HG03097 (cell line): ENCODE measurements around the gene SOCS4.
A peak's percentile ranks its signal among the peaks of the same experiment; 100 is the strongest.
"Not testable (repeated sequence)": the region's sequence is repeated elsewhere in the genome, so short reads cannot be mapped to it uniquely, and the experiment has no call there.

Experiments used
- ATAC-seq: cut with Tn5 transposase; IDR thresholded peaks from one replicate; pipeline ENCODE4 v1.9.1; 2021; ENCODE audit not compliant: unreplicated experiment, low FRiP score

Gene SOCS4

DNA sequence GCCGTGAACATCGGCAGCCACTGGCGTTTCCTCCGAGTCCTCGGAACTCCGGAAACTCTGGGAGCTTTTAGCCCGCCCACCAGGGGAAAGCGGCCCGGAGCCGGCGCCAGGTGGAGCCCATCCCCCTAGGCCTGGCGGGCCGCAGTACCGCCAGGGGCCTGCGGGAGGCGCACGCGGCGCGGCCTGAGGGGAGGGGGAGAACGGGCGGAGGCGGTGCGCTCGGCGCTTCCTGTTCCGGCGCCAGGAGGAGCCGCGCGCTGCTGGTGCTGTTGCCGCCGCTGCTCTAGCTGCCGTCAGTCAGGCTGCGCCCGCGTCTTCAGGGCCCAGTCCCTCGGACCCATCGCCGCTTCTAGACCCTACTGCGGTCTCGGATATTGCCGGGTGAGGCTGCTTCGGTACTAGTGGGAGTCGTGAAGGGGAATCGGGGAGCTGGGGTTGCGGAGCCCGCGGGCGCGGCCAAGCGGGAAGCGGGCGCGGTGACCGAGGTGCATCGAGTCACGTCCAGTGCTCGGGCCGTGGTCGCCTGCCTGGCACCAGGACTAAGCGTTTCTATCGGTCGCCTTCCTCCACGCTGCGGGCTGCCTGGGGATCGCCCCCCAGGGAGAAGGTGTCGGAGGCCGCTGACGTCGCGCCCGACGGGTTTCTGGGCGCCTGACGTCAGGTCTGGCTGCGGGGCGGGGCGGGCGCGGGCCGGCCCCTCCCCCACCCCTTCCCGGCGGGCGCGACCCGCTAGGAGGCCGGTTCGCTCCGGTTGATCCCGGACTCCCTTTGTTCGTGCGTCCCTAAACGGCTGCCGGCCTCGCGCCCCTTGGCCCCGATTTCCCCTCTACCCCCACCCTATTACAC, 24.6 kb downstream of the SOCS4 start, which contains the start of gene MAPK1IP1L:
TSS of gene MAPK1IP1L (plus strand) at position 225 of the 846 bp plus-strand sequence. CDS start 10,037 bp downstream, outside the sequence.
- peak; percentile 92 for ATAC-seq

DNA sequence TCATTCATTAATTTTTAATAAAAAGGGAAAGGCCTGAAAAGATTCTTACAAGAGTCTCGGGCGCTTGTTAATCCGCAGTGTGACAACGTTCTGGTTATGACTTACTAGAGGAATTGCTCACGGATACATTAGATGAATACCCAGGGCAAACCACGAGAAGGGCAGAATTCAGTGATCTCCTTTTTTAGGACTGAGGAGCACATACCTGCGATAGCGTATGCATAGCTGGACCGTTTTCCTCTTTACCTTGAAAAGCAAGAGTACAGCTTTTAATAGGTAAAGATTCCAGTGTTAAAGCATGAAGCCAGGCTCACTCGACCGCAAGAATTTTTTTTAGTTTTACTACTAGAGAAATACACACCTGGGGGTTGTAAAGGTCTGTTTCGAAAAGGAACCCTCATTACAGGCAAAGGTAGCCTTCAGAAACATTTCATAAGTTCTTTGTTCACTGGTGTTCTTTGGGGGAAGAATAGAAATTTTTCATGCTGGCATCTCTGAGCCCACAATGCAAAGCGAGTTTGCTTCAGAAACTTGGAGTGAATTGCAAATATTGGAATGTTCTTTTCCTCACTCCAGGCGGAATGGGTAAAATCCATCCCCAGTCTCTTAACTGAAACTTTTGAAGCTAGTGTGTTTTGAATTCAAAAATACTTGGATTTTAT, 25.4 kb downstream of the SOCS4 start:
- ATAC-seq: no peak

DNA sequence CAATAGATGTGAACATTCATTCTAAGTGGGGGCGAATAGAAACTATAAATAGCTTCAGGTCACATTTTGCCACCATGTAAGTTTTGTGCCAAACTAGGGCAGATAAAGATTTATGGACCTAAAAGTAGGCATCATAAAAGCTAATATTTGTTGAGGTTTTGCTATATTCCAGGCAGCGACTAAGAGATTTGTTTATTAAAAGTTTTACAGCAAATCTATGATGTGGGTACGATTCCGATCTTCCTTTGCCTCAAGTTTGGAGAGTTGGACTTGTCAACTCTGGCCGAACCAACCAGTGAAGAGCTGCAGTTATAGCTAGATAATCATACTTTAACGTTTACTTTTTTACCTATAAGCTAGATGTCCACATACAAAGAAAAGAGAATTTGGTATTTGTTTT, 26.0 kb downstream of the SOCS4 start:
- ATAC-seq: no peak

DNA sequence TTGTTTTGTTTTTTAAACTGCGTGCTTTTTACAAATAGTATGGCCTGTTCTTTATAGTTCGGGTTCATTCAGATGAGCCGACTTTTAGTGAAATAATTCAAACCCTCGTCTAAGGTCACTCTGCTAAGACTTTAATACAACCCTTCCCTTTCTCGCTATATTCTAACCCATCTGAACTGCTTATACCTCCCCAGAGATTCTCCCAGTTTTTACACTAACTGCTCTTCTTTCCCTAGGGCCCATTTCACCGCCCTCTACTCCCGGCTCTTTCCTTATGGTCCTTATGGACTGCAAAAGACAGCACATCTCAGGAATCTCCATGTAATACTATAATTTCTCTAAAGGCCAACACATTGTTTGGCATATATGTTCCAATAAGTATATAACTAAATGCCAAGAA, 26.5 kb downstream of the SOCS4 start:
- no peak for ATAC-seq

DNA sequence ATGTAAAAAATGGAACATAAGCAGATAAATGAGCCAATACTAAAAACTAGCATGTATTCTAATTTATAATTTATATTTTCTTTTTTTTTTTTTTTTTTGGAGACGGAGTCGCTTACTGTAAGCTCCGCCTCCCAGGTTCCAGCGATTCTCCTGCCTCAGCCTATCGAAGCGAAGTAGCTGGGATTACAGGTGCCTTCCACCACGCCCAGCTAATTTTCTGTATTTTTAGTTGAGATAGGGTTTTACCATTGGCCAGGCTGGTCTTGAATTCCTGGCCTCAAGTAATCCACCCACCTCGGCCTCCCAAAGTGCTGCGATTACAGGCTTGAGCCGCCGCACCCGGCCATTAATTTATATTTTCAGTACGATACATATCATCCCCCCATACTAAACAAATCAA, 27.1 kb downstream of the SOCS4 start:
- no peak for ATAC-seq

DNA sequence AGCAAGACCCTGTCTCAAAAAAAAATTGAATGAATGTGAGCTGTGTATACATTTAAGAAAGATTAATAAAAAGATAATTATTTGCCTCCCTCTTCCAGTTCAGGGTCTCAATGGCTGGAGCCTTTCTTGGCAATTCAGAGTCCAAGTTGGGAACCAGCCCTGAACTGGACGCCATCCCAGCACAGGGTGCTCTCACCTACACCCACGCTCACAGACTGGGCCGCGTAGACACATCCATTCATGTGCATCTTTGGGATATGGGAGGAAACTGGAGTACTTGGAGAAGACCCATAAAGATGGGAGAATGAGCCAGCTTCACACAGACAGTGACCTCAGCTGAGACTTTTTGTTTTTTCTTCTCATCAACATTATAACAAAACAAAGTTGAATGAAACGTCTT, 30.9 kb downstream of the SOCS4 start:
- no peak for ATAC-seq

DNA sequence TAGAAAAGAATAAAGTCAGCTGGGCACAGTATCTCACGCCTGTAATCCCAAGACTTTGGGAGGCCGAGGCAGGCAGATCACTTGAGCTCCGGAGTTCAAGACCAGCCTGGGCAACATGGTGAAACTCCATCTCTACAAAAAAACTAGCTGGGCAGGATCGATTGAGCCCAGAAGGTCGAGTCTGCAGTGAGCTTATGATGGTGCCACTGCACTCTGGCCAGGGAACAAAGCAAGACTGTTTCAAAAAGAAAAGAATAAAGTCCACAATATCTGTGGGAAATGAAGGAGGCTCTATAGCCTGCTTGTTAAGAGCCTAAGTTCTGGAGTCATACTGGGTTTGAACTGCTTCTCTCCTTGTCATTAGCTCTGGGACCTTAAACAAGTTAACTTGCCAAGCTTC, 32.3 kb downstream of the SOCS4 start:
- ATAC-seq: no peak

DNA sequence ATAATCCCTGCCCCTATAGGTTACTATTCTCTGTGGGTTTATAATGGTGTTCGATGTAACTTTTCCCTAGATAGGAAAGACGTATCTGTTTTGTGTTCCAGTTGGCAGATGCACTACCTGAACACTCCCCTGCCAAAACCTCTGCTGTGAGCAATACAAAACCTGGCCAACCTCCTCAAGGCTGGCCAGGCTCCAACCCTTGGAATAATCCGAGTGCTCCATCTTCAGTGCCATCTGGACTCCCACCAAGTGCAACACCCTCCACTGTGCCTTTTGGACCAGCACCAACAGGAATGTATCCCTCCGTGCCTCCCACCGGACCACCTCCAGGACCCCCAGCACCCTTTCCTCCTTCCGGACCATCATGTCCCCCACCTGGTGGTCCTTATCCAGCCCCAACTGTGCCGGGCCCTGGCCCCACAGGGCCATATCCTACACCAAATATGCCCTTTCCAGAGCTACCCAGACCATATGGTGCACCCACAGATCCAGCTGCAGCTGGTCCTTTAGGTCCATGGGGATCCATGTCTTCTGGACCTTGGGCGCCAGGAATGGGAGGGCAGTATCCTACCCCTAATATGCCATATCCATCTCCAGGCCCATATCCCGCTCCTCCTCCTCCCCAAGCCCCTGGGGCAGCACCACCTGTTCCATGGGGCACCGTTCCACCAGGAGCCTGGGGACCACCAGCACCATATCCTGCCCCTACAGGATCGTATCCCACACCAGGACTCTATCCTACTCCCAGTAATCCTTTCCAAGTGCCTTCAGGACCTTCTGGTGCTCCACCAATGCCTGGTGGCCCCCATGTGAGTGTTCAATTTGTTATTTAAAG, 35.7 kb downstream of the SOCS4 start:
- no peak for ATAC-seq

DNA sequence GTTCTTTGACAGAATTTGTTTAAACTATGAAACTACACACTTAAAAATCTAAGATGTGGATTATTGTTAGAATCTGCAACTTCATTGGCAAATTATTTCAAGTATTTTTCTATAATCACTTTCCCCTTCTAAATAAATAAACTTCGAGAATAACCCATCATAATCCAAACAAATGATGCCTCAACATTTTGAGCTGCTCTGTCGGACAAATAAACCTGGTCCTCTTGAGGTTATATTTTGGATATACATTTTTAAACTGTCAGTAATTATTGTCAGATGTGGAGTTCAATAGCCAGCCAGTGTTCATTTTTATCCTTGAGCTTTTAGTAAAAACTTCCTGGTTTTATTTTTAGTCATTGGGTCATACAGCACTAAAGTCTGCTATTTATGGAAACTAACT, 37.9 kb downstream of the SOCS4 start:
- ATAC-seq: not testable (repeated sequence)

DNA sequence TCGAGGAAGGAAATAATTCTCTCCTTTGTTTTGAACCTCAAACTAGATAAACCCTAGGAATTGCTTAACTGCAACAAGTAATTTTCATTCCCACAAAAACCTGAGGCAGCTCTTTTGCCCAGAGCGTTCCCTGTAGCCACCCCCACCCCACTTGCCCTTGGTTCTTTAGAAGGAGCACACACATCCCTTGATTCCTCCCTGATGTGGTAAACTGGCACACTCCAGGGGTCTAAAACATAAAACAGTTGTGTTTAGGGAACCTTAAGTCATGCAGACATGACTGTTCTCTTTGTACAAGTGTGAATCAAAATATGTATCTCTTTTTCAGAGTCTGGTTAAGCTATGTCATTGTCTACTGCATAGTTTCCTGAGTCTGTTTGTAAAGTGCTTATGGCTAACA, 38.4 kb downstream of the SOCS4 start:
- no peak for ATAC-seq

DNA sequence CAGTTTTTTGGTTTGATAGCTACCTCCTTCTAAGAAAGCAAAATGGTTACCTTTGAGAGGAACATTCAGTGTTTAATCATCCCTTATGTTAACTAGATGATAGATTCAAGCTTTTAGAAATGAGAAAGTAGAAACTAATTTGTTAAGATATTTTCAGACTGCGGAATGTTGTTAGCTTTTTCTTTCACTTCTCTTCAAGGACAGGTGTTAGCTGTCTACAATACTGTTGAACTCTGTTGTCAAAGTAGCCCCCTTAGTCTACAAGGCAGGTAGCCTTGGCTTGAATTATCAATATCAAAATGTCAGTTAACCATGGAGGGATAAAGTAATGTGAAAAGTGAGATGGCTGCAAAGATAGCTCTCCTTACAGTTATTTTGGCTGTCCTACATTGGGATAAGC, 39.2 kb downstream of the SOCS4 start:
- no peak for ATAC-seq

DNA sequence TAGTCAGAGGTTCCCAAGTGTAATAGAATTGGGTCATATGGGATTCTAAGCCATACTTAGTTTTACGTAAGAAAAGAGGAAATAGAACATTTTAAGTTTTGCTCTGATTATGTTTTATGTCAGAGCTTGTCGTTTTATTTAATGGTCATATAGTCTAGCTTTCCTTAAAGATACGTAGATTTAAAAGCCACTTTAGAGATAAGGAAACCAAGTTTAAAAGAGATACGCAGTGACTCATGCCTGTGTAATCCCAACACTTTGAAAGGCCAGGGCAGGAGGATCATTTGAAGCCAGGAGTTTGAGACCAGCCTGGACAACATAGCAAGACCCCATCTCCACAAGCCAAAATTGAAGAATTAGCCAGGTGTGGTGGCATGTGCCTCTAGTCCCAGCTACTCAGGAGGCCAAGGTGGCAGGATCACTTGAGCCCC, 44.0 kb downstream of the SOCS4 start:
- ATAC-seq: no peak

DNA sequence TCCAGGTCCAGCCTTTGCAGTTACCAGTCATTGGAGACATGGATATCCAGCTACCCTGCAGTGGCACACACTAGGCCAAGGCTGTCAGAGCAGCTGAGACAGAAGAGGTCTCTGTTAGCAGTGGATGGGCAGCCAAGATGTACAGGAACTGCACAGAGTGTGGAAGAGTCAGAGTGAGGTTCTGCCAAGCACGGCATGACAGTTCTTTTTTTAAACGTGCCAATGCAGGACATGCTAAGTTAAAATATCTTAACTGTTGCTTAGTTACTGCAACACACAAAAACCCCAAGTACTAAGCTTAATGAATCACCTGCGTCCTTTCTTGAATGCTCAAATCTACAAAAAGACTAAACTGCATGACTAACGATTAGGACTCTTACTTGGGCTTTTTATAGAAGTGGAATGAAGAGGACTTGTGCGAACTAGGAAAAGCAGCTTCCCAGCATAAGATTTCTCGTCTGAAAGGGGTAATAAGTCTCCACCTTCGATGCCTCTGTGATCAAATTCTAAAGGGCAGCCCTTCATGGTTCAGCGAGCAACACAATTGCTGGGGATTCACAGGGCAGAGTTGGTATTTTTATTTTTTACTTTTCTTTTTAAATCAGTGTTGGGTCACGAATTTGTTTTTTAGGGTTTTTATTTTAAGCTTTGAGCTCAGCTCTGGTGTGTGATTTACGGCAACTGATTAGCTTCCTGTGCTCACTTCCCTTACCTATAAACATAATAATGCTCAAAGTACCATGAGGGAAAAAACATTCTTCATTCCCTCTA, 45.0 kb downstream of the SOCS4 start:
- peak; percentile 41 for ATAC-seq

DNA sequence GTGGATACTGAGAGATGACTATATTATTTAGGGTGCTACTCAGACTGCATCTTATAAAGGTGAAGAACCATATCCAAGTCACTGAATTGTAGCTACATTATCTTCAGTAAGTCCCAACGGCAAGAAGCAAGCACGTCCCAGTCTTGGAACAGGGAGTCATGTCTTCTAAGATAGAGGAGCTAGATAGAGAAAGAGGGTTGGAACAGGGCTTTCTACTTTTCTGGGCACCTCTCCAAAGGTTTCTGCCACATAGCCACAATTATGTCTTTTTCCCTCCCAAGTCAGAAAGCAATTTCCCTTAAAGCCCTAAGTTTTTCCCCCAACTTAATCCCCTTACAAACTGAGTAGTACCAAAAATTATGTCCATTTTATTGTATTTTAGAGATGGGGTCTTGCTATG, 46.8 kb downstream of the SOCS4 start:
- no peak for ATAC-seq

DNA sequence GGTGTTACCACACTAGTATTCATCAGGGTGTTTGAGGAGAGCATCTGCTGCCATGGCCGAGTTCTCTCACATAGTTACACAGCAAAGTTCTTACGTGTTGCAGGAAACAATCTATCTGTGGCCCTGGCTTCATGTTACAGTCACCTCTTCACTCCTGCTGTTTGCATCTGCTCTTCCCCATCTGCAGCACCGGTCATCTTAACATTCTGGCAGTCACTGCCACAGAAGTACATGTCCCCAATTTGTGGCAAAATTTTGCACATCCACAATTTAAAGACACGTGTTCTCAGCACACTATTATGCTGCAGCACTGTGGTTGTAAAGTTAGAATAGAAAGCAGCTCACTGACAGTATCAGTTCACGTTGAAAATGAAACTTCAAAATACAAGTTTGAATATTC, 47.6 kb downstream of the SOCS4 start:
- ATAC-seq: no peak

DNA sequence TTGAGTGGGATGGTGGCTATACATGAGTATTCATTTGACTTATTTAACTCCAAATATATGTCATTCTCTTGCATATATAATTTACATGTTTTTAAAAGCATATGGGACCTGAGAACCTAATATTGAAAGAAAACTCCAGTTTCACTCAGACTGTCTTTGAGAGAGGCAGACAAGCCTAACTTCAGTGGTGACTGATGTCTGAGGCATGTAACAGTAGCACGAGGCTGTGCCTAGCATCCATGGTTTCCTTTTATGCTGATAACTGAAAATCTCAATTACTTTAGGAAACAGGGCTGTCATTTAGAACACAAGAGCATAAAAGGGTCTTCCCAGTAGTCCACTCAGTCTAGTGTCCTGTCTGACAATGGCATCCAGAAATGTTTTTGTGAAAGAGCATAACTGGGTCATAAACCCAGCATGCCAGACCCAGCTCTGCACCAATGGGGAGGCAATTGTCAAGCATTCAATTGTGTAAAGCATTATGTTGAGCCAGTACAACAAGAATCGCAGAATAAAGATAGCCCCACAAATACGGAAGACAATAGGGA, 48.7 kb downstream of the SOCS4 start:
- no peak for ATAC-seq

DNA sequence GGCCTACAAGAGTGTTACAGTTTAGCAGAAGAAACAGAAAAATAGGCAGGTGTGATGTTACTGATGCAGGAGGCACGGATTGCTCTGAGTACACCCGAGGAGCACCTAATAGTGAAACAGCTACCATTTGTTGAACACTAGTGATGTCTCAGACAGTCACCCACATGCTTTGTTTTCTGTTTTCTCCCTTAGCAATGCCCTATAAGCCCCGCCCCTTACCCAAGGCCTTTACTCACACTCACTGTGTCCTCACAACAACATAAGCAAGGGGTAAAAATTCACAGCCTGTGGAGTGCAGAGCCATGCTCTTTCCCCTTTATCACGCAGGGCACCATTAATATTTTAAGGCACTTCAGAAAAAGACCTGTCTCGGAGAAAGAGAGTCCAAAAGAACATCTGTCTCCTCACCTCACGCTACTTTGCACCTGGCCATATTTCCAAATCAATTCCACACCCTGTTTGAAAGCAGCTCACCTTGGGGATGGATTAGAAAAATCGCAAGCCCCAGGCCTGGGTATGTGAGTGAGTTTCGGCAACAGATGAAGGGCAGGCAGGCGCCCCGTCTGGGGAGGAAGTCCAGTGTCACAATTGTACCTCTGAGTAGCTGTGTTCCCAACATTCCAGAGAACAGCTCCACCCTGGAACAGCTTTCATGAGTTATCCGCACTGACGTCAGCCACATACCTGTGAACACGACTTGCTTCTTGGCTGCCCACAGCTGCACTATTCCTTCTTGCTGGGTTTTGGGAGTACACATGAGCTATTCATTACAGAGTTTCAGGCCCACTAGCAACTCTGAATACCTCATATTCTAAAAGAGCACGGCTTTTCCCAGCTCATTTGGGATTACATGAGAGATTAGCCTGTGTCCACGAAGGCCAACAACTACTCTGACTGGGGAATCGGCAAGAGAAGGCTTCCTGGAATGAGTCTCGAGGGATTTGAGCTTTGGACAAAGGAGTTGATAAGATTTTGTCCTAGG, 50.4 kb downstream of the SOCS4 start:
- no peak for ATAC-seq

DNA sequence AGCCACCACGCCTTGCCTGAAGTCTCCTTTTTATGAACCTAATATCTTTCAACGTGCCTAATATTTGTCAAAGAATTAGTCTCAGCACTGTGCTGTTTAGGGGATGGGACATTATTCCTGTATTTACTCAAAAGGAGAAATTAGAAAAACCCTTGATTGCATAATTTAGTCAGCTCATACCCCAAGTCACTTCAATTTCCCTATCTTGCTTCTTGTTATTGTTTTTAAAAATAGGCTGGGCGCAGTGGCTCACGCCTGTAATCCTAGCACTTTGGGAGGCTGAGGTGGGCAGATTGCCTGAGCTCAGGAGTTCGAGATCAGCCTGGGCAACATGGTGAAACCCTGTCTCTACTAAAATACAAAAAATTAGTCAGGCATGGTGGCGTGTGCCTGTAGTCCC, 52.9 kb downstream of the SOCS4 start:
- ATAC-seq: not testable (repeated sequence)
